WTC11 (cell line): ENCODE results near the gene NBL1. TPM values are rescaled to one million over a fixed set of nuclear protein-coding genes. Genes with fewer than 3 reads are reported as not detected.

Experiments used
- ATAC-seq: fragments of 200-7000 bp; cut with Tn5 transposase; 2 replicates; pipeline ENCODE4 v1.10.0; 2021; ENCODE audit warnings: mild to moderate bottlenecking, moderate library complexity
- CTCF ChIA-PET: fragments of 300-600 bp; sonication (Branson Sonifier 250); formaldehyde crosslinking; loops from one replicate; lab custom pipeline; 2021; ENCODE audit warnings: antibody characterized with exemption; lab: Charles Lee
- POLR2A ChIA-PET: fragments of 350-600 bp; sonication (Branson Sonifier 250); formaldehyde crosslinking; loops from one replicate; lab custom pipeline; 2021; ENCODE audit warnings: antibody characterized with exemption; lab: Charles Lee
- DNase-seq: peaks from one replicate; pipeline ENCODE4 v3.0.0; 2021; ENCODE audit warnings: low spot score
- H3K27ac Mint-ChIP-seq: 2 replicates; pipeline ENCODE4 v1.8.0; 2021; ENCODE audit warnings: mixed read lengths
- H3K27me3 Mint-ChIP-seq: 2 replicates; pipeline ENCODE4 v1.8.0; 2021; ENCODE audit warnings: low read depth, mild to moderate bottlenecking, moderate library complexity, mixed read lengths
- H3K36me3 Mint-ChIP-seq: 2 replicates; pipeline ENCODE4 v1.8.0; 2021; ENCODE audit warnings: mixed read lengths
- H3K4me1 Mint-ChIP-seq: 2 replicates; pipeline ENCODE4 v1.8.0; 2022; ENCODE audit warnings: mixed read lengths
- H3K4me3 Mint-ChIP-seq: 2 replicates; pipeline ENCODE4 v1.8.0; 2021; ENCODE audit warnings: mild to moderate bottlenecking, moderate library complexity, mixed read lengths
- H3K9me3 Mint-ChIP-seq: 2 replicates; pipeline ENCODE4 v1.8.0; 2021; ENCODE audit warnings: mixed read lengths
- ATF3 ChIP-seq: sonication (generic); formaldehyde crosslinking; conservative IDR thresholded peaks from 2 replicates; pipeline ENCODE4 v1.8.1; 2022; ENCODE audit warnings: mild to moderate bottlenecking, missing genetic modification reagents
- ETV6 ChIP-seq: sonication (generic); formaldehyde crosslinking; IDR thresholded peaks from 2 replicates; pipeline ENCODE4 v1.8.1; 2022; ENCODE audit warnings: mild to moderate bottlenecking, missing genetic modification reagents
- FOXP1 ChIP-seq: sonication (generic); formaldehyde crosslinking; IDR thresholded peaks from 2 replicates; pipeline ENCODE4 v1.8.0; 2022; ENCODE audit warnings: missing genetic modification reagents, mild to moderate bottlenecking, moderate library complexity, borderline replicate concordance
- KAT7 ChIP-seq: sonication (generic); formaldehyde crosslinking; IDR thresholded peaks from 2 replicates; pipeline ENCODE4 v1.8.1; 2023; ENCODE audit warnings: missing genetic modification reagents, mild to moderate bottlenecking, borderline replicate concordance
- NR1H2 ChIP-seq: sonication (generic); formaldehyde crosslinking; IDR thresholded peaks from 2 replicates; pipeline ENCODE4 v1.9.0; 2021; ENCODE audit warnings: mild to moderate bottlenecking, moderate library complexity, missing genetic modification reagents
- PREB ChIP-seq: sonication (generic); formaldehyde crosslinking; IDR thresholded peaks from 2 replicates; pipeline ENCODE4 v1.8.1; 2022; ENCODE audit warnings: mild to moderate bottlenecking, missing genetic modification reagents, moderate library complexity, borderline replicate concordance
- SP1 ChIP-seq: sonication (generic); formaldehyde crosslinking; conservative IDR thresholded peaks from 2 replicates; pipeline ENCODE4 v1.8.1; 2022; ENCODE audit warnings: missing genetic modification reagents
- STAT6 ChIP-seq: sonication (generic); formaldehyde crosslinking; conservative IDR thresholded peaks from 2 replicates; pipeline ENCODE4 v1.8.1; 2023; ENCODE audit warnings: mild to moderate bottlenecking, low read depth, missing genetic modification reagents, moderate library complexity
- TEAD1 ChIP-seq: sonication (generic); formaldehyde crosslinking; IDR thresholded peaks from 2 replicates; pipeline ENCODE4 v1.8.0; 2022; ENCODE audit warnings: mild to moderate bottlenecking, missing genetic modification reagents
- TEAD4 ChIP-seq: sonication (generic); formaldehyde crosslinking; IDR thresholded peaks from 2 replicates; pipeline ENCODE4 v1.8.0; 2022; ENCODE audit warnings: mild to moderate bottlenecking, missing genetic modification reagents
- ZNF423 ChIP-seq: fragments of 250-450 bp; sonication (Bioruptor Pico); IDR thresholded peaks from 2 replicates; pipeline ENCODE4 v2.1.2; 2022; ENCODE audit warnings: mild to moderate bottlenecking, moderate library complexity
- total RNA-seq: library from RNA; stranded (reverse); gene quantifications from 3 replicates; pipeline ENCODE4 v1.2.3, GENCODE V29; 2021
- TF ChIP-seq, protein P1 (sequence below): sonication (generic); formaldehyde crosslinking; IDR thresholded peaks from 2 replicates; pipeline ENCODE4 v1.8.1; 2022; ENCODE audit warnings: low read depth, mild to moderate bottlenecking, moderate library complexity, missing genetic modification reagents, borderline replicate concordance
- TF ChIP-seq, protein P2 (sequence below): sonication (generic); formaldehyde crosslinking; IDR thresholded peaks from 2 replicates; pipeline ENCODE4 v1.8.0; 2022; ENCODE audit warnings: missing genetic modification reagents
- TF ChIP-seq, protein P3 (sequence below): sonication (generic); formaldehyde crosslinking; IDR thresholded peaks from 2 replicates; pipeline ENCODE4 v1.8.1; 2022; ENCODE audit warnings: low read depth, missing genetic modification reagents, borderline replicate concordance

Gene NBL1
- total RNA-seq, 1 experiment from 2014 or later: 17.1 TPM

GRCh38 chr1:19676438-19676922 lies 32.4 kb downstream of the NBL1 start (continued):
- TF ChIP-seq TEAD1 (CRISPR knock-in tag): peak; percentile 76; the same call in 1 of the 2 replicates
- TF ChIP-seq ETV6: 0 out of 2 replicates have a peak, but pooled peaks have one; percentile 49
- no peak for TF ChIP-seq ATF3 (CRISPR knock-in tag)
- TF ChIP-seq STAT6 (CRISPR knock-in tag): no peak
- 0 out of 2 replicates have a peak, but pooled peaks have one; percentile 30 for TF ChIP-seq PREB (CRISPR knock-in tag)
- TF ChIP-seq, protein P1, sequence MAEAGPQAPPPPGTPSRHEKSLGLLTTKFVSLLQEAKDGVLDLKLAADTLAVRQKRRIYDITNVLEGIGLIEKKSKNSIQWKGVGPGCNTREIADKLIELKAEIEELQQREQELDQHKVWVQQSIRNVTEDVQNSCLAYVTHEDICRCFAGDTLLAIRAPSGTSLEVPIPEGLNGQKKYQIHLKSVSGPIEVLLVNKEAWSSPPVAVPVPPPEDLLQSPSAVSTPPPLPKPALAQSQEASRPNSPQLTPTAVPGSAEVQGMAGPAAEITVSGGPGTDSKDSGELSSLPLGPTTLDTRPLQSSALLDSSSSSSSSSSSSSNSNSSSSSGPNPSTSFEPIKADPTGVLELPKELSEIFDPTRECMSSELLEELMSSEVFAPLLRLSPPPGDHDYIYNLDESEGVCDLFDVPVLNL (CRISPR knock-in tag): no peak
- 0 out of 2 replicates have a peak, but pooled peaks have one; percentile 21 for TF ChIP-seq SP1 (CRISPR knock-in tag)
- peak; percentile 77; the same call in 1 of the 2 replicates for TF ChIP-seq TEAD4
- TF ChIP-seq FOXP1 (CRISPR knock-in tag): peak; percentile 64
- TF ChIP-seq NR1H2 (CRISPR knock-in tag): no peak

DNA sequence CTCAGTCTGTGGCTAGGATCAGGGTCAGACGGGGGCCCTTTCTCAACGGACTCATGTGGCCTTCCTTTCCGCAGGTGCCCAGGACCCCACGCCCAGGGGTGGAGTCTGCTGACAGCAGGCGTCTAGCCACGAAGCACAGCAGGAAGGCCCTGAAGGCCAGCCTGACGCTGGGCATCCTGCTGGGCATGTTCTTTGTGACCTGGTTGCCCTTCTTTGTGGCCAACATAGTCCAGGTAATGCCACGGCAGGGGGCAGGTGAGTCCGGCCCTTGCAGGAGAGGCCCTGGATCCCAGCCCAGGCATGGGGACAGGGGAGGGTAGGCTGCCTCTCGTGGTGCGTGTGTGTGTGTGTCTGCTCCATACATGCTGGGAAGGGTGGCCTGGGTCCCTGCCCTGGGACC lies 34.4 kb downstream of the NBL1 start:
- peaks cover 22% of the 10 kb centered on the region for H3K27me3 Mint-ChIP-seq

GRCh38 chr1:19678931-19679453 lies 34.9 kb downstream of the NBL1 start:
- H3K27ac Mint-ChIP-seq: no peak overlapping the region
- no peaks in the 10 kb centered on the region for H3K36me3 Mint-ChIP-seq
- no peaks in the 10 kb centered on the region for H3K9me3 Mint-ChIP-seq
- no peak for ATAC-seq
- H3K4me3 Mint-ChIP-seq: no peak overlapping the region
- CTCF ChIA-PET: interaction anchor here (0.6 to 5.1 kb wide), 4 partner anchors 17 to 25 kb away, joined by 3 to 37 read pairs (median 5); no protein-coding TSS in a partner anchor
- peaks cover 20% of the 10 kb centered on the region for H3K27me3 Mint-ChIP-seq
- H3K4me1 Mint-ChIP-seq: peaks cover 7% of the 10 kb centered on the region
- DNase-seq: no peak
- POLR2A ChIA-PET: interaction anchor here (0.9 kb wide), 1 partner anchor 25 kb away, joined by 3 read pairs; no protein-coding TSS in a partner anchor
- TF ChIP-seq, protein P2, sequence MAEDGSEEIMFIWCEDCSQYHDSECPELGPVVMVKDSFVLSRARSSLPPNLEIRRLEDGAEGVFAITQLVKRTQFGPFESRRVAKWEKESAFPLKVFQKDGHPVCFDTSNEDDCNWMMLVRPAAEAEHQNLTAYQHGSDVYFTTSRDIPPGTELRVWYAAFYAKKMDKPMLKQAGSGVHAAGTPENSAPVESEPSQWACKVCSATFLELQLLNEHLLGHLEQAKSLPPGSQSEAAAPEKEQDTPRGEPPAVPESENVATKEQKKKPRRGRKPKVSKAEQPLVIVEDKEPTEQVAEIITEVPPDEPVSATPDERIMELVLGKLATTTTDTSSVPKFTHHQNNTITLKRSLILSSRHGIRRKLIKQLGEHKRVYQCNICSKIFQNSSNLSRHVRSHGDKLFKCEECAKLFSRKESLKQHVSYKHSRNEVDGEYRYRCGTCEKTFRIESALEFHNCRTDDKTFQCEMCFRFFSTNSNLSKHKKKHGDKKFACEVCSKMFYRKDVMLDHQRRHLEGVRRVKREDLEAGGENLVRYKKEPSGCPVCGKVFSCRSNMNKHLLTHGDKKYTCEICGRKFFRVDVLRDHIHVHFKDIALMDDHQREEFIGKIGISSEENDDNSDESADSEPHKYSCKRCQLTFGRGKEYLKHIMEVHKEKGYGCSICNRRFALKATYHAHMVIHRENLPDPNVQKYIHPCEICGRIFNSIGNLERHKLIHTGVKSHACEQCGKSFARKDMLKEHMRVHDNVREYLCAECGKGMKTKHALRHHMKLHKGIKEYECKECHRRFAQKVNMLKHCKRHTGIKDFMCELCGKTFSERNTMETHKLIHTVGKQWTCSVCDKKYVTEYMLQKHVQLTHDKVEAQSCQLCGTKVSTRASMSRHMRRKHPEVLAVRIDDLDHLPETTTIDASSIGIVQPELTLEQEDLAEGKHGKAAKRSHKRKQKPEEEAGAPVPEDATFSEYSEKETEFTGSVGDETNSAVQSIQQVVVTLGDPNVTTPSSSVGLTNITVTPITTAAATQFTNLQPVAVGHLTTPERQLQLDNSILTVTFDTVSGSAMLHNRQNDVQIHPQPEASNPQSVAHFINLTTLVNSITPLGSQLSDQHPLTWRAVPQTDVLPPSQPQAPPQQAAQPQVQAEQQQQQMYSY: peak; percentile 27; the same call in 1 of the 2 replicates
- TF ChIP-seq, protein P3, sequence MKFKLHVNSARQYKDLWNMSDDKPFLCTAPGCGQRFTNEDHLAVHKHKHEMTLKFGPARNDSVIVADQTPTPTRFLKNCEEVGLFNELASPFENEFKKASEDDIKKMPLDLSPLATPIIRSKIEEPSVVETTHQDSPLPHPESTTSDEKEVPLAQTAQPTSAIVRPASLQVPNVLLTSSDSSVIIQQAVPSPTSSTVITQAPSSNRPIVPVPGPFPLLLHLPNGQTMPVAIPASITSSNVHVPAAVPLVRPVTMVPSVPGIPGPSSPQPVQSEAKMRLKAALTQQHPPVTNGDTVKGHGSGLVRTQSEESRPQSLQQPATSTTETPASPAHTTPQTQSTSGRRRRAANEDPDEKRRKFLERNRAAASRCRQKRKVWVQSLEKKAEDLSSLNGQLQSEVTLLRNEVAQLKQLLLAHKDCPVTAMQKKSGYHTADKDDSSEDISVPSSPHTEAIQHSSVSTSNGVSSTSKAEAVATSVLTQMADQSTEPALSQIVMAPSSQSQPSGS: no peak

More for the DNA sequence above, 34.4 kb downstream of the NBL1 start:
- POLR2A ChIA-PET: interaction anchor here (0.9 kb wide), 1 partner anchor 25 kb away, joined by 3 read pairs; no protein-coding TSS in a partner anchor
- CTCF ChIA-PET: interaction anchor here (1.1 to 5.1 kb wide), 3 partner anchors 17 to 26 kb away, joined by 3 to 37 read pairs (median 20); no protein-coding TSS in a partner anchor
- TF ChIP-seq KAT7 (CRISPR knock-in tag): no peak
- peak; percentile 82 for TF ChIP-seq ZNF423
- H3K27ac Mint-ChIP-seq: no peak overlapping the region
- DNase-seq (no peak), ATAC-seq (no peak)
- no peak overlapping the region for H3K4me3 Mint-ChIP-seq
- peaks cover 7% of the 10 kb centered on the region for H3K4me1 Mint-ChIP-seq
- no peaks in the 10 kb centered on the region for H3K36me3 Mint-ChIP-seq
- H3K9me3 Mint-ChIP-seq: no peaks in the 10 kb centered on the region
